HG02571 (cell line): Measurements from ENCODE around the gene SH3RF3.

Experiments
- ATAC-seq: cut with Tn5 transposase; IDR thresholded peaks from one replicate; pipeline ENCODE4 v1.9.1; 2021; ENCODE audit warnings: mild to moderate bottlenecking, moderate library complexity; ENCODE audit not compliant: unreplicated experiment

Gene SH3RF3

DNA sequence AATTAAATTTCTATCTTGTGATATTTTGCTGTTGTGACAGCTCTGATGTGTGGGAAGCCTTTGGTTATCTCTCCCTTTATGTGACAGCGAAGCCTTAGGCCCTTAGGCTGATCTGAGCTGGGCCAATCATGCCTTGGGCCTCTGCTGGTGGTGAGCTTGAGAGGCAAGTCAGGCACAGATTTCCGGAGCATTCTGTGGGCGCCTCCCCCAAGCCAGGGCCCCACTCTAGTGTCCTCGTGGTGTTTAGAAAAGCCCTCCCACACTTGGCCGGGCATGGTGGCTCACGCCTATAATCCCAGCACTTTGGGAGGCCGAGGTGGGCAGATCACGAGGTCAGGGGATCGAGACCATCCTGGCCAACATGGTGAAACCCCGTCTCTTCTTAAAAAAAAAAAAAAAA is 239.8 kb downstream of the SH3RF3 start:
- ATAC-seq, result no peak

GRCh38 chr2:109369671-109370191 is 240.7 kb downstream of the SH3RF3 start:
- no peak for ATAC-seq

GRCh38 chr2:109370399-109371035 is 241.5 kb downstream of the SH3RF3 start:
- ATAC-seq, result no peak

GRCh38 chr2:109371481-109372170 is 242.6 kb downstream of the SH3RF3 start:
- ATAC-seq, result no peak

DNA sequence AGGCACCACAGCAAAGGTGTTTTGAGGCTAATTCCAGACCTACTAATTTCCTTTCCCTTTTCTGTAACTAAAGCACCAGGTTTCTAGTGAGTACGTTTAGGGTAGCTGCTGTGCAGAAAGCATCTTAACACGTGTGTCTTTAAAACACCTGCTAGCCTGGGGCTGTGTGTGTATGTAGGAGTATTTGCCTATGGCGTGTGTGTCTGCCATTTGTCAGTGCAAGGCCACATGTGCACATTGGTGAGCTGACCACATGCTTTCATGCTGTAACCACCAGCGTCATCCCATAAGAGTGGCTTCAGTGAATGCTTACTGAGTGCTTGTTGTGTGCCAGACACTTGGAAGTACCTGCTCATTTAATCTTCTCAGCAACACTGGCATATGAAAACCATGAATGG is 243.2 kb downstream of the SH3RF3 start:
- ATAC-seq, result no peak

- no peak for ATAC-seq
These were observed 243.6 kb downstream of the SH3RF3 start for GRCh38 chr2:109372614-109373013.

GRCh38 chr2:109373791-109374547 is 245.0 kb downstream of the SH3RF3 start:
- no peak for ATAC-seq

GRCh38 chr2:109374548-109375130 is 245.6 kb downstream of the SH3RF3 start:
- ATAC-seq, result no peak

DNA sequence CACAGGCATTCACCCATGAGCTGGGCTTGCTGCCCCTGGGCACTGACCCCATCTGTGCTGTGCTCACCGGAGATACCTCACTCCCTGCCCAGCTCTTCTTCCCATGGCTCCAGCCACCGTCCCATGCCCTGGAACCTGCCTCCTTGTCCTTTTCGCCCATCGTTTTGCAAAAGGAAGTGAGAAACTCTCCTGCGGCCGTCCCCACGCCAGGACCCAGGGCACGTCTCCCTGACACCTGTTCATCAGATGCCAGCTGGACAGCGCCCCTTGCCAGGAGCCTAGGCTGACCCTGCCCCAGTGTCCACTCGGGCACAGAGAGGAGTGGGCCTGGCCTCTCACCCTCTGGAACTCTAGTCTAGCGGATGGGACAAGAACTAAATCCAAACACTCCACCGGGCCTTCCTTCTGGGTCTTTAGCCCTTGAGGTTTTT is 246.1 kb downstream of the SH3RF3 start:
- no peak for ATAC-seq

DNA sequence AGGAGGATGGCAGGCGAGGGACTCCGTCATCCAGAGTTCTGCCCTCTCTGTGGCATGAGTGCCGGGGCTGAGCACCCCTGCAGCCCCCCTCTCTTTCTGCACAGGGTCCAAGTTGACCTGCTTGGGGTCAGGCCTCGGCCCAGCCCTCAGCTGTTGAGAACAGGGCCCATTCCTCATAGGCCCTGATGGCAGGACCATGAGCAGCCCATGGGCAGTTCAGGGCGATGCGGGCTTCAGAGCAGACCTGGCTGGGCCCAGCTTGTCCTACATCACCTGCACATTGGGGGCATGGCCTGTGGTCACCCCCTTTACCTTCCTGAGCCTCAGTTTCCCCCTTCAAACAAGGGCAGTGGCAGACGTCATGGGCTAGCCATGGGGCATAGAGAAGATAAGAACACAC is 246.7 kb downstream of the SH3RF3 start:
- ATAC-seq, result no peak

- no peak for ATAC-seq
These were observed 247.1 kb downstream of the SH3RF3 start for GRCh38 chr2:109376115-109376514.

GRCh38 chr2:109376796-109377495 is 247.9 kb downstream of the SH3RF3 start:
- ATAC-seq, result no peak

- ATAC-seq, result no peak
These were observed 249.0 kb downstream of the SH3RF3 start for GRCh38 chr2:109377976-109378375.

- ATAC-seq, result no peak
These were observed 249.7 kb downstream of the SH3RF3 start for GRCh38 chr2:109378682-109379081.

DNA sequence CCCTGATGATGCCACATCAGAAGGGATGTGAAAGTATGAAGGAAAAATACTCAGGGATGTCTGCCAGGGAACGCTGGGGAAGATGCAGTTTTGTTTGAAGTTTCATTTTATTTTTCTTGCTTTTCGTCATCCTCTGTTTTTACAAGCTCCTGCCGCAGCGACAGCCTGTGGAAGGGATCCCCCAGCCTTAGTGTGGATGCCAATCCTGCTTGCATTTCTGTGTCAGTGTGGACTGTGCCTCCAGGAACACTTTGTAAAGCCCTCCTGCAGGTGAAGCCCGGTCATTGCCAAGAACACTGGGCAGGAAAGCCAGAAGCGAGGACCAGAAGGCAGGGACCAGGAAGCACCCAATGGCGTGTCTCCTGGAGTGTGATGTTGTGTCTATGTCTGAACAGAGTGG is 250.5 kb downstream of the SH3RF3 start:
- no peak for ATAC-seq

- no peak for ATAC-seq
These were observed 251.7 kb downstream of the SH3RF3 start for GRCh38 chr2:109380502-109381326.

GRCh38 chr2:109381327-109381820 is 252.4 kb downstream of the SH3RF3 start:
- ATAC-seq, result no peak

DNA sequence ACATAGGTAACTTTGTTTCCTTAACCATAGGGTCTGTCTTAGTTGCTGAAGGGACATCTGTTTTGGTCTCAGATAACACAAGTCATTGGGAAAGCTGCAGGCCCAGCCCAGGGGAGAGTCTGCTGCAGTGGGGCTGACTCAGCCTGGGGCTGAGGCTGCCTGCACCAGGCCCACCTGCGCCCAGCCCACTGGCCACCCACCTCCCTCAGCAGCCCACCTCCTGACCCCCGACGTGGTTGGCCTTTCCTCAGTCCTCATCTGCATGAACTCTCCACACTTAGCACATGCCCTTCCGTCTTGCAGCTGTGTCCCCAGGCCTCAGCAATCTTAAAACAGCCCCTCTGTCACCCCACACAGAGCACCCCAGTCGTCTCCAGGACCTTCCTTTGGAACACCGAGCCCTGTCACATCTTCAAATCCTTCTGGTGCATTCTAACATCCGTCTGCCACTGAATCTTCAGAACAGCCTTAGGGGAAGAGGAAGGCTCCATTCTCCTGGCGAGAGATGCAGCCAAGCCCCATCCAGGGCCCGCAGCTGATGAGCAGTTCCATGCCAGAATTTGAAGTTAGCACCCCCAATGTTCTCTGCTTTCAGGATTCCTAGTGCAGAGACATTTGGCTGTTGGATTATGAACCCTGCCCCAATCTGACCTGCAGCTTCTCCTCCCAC is 253.4 kb downstream of the SH3RF3 start:
- ATAC-seq, result no peak

- ATAC-seq, result no peak
These were observed 253.9 kb downstream of the SH3RF3 start for GRCh38 chr2:109382951-109383350.
